Activated naive CD4-positive, alpha-beta T cell treated with anti-CD3 and anti-CD28 coated beads for 36 hours (primary cell): ENCODE results near the gene CAGE1. TPM values are rescaled to one million over a fixed set of nuclear protein-coding genes. Genes with fewer than 3 reads are reported as not detected.

Source experiments
- CTCF ChIA-PET: fragments of 350-600 bp; sonication (Branson Sonifier 250); formaldehyde crosslinking; loops from one replicate; lab custom pipeline; 2021; ENCODE audit warnings: antibody characterized with exemption; lab: Charles Lee
- DNase-seq: peaks from one replicate; pipeline ENCODE4 v3.0.0-alpha.2; 2020
- H3K27ac Mint-ChIP-seq: one replicate; pipeline ENCODE4 v1.8.0; 2021; ENCODE audit warnings: mild to moderate bottlenecking, mixed read lengths
- H3K27me3 Mint-ChIP-seq: one replicate; pipeline ENCODE4 v1.8.0; 2021; ENCODE audit warnings: low read depth, mixed read lengths
- H3K36me3 Mint-ChIP-seq: one replicate; pipeline ENCODE4 v1.8.0; 2021; ENCODE audit warnings: low read depth, mixed read lengths
- H3K4me1 Mint-ChIP-seq: one replicate; pipeline ENCODE4 v1.8.0; 2021; ENCODE audit warnings: low read depth, mixed read lengths
- H3K4me3 Mint-ChIP-seq: one replicate; pipeline ENCODE4 v1.8.0; 2021; ENCODE audit warnings: mild to moderate bottlenecking, moderate library complexity, mixed read lengths
- H3K9me3 Mint-ChIP-seq: one replicate; pipeline ENCODE4 v1.8.0; 2021; ENCODE audit warnings: mixed read lengths
- intact Hi-C: fragments of 100-400 bp; cut with micrococcal nuclease; formaldehyde crosslinking; loops from one replicate; pipeline ENCODE4 v1.15.1; 2023
- total RNA-seq, 2 experiments: library from RNA; stranded (reverse); gene quantifications; one replicate each; pipeline ENCODE4 v1.2.3, GENCODE V29; 2021

Gene CAGE1
- total RNA-seq, 2 experiments from 2014 or later: 0.25 to 0.26 TPM

DNA sequence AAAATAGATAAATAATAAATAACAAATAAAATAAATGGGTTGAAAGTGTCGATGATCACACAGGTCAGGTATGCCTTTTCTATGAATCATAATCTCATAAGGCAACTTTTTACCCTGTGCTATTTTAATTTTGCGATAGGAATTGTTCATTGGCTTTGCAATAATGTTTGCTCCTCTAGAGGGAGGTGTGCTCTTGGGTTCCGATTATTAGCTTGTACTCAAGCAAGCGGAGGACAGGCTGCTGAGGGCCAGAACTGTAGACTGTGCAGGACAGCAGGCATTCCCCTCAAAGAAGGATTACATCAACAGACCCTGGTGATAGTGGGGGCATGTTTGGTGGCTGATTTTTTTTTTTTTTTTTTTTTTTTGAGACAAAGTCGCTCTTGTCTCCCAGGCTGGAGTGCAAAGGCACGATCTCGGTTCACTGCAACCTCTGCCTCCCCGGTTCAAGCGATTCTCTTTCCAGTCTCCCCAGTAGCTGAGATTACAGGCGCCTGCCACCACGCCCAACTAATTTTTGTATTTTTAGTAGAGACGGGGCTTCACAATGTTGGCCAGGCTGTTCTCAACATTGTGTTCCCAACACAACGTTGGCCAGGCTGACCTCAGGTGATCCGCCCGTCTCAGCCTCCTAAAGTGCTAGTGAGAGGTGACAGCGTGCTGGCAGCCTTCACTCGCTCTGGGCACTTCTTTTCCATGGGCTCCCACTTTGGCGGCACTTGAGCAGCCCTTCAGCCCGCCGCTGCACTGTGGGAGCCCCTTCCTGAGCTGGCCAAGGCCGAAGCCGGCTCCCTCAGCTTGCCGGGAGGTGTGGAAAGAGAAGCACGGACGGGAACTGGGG is 35.6 kb upstream of the CAGE1 start:
- Mint-ChIP-seq H3K9me3 (no peaks in the 10 kb centered on the region), H3K36me3 (peaks cover 8% of the 10 kb centered on the region), H3K4me1 (no peaks in the 10 kb centered on the region), H3K27ac (no peak overlapping the region), H3K27me3 (no peaks in the 10 kb centered on the region), H3K4me3 (no peak overlapping the region)
- DNase-seq: no peak
- intact Hi-C loops: loop anchor here (1.0 kb wide), 1 partner anchor 190 kb away; no protein-coding TSS in a partner anchor
- CTCF ChIA-PET: interaction anchor here (0.6 to 1.8 kb wide), 3 partner anchors 159 to 204 kb away, joined by 3 to 6 read pairs (median 4); no protein-coding TSS in a partner anchor

DNA sequence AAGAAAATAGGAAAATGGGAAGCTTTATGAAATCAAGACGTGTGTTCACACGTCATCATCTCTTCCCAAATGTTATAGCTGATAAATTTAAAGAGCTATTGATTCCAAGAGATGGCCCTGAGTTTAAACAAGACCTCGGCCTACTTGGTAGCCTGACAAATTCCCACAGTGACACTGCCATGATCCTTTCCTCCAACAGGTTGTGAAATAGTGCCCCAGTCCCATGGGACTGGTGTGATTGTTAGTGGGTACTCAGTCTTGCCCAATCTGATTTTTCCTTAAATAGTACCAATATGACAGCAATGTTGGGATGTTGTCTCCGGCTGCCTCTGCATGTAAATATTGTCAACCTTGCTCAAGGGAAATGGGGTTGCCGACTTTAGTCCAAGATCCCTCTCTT is 34.5 kb upstream of the CAGE1 start:
- no peaks in the 10 kb centered on the region for H3K4me1 Mint-ChIP-seq
- no peak overlapping the region for H3K27ac Mint-ChIP-seq
- intact Hi-C loops: no loop called here
- H3K4me3 Mint-ChIP-seq: no peak overlapping the region
- H3K36me3 Mint-ChIP-seq: peaks cover 13% of the 10 kb centered on the region
- no peaks in the 10 kb centered on the region for H3K27me3 Mint-ChIP-seq
- CTCF ChIA-PET: interaction anchor here (0.6 kb wide), 1 partner anchor 67 kb away, joined by 3 read pairs; no protein-coding TSS in a partner anchor
- H3K9me3 Mint-ChIP-seq: no peaks in the 10 kb centered on the region
- DNase-seq: no peak

DNA sequence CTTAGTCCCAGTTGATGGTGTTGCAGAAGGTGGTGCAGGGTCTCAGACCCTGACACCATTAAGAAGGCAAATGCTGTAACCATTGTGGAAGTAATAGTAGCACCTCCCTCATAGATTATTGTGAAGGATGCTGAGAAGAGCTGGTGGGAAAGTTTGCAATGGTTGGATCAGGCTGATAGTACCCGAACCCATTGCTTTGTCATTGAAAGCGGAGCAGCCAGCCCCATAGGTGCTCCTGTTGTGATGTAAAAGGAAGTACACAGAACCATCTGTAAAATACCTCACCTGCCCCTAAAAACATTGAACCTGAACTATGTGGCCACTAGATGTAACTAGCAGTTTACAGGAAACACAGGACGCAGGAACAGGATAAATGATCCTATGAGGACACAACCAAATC is 31.5 kb upstream of the CAGE1 start:
- Mint-ChIP-seq H3K9me3 (no peaks in the 10 kb centered on the region), H3K4me1 (no peaks in the 10 kb centered on the region), H3K27me3 (no peaks in the 10 kb centered on the region), H3K36me3 (peaks cover 26% of the 10 kb centered on the region), H3K4me3 (no peak overlapping the region), H3K27ac (no peak overlapping the region)
- CTCF ChIA-PET: no interaction called here
- intact Hi-C loops: no loop called here
- no peak for DNase-seq

- DNase-seq: no peak
- no peaks in the 10 kb centered on the region for H3K9me3 Mint-ChIP-seq
- H3K27me3 Mint-ChIP-seq: no peaks in the 10 kb centered on the region
- CTCF ChIA-PET: no interaction called here
- intact Hi-C loops: no loop called here
- no peaks in the 10 kb centered on the region for H3K4me1 Mint-ChIP-seq
- no peak overlapping the region for H3K4me3 Mint-ChIP-seq
- no peak overlapping the region for H3K27ac Mint-ChIP-seq
- H3K36me3 Mint-ChIP-seq: peaks cover 38% of the 10 kb centered on the region
Measured at GRCh38 chr6:7419065-7419464, 29.5 kb upstream of the CAGE1 start.

DNA sequence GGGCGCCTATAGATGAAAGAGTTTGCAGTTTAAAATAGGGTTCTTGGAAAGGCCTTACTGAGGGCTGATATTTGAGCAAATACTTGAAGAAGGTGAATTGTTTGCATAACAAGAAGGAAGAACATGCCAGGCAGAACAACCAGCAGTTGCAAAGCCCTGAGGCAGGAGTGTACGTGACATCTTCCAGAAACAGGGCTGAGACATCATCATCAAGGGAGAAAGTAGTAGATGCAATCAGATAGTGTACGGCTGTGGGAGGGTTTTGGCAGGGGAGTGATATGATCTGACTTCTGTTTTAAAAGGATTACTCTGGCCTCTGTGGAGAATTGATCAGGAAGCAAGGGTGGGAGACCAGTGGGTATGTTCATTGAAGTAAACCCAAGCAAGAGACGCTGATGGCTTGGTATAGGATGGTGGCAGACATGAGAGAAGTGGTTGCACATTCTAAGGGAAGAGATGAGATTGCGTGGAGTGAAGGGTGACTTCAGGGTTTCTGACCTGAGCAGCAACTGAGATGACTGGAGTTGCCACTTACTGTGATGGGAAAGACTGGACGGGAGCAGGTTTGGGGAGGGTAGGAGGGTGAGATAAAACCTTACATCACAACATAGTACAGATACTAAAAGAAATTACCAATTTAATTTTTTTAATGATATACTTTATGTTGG is 28.8 kb upstream of the CAGE1 start:
- H3K27me3 Mint-ChIP-seq: no peaks in the 10 kb centered on the region
- CTCF ChIA-PET: no interaction called here
- H3K27ac Mint-ChIP-seq: no peak overlapping the region
- H3K4me1 Mint-ChIP-seq: no peaks in the 10 kb centered on the region
- DNase-seq: no peak
- no peak overlapping the region for H3K4me3 Mint-ChIP-seq
- H3K9me3 Mint-ChIP-seq: no peaks in the 10 kb centered on the region
- peaks cover 41% of the 10 kb centered on the region for H3K36me3 Mint-ChIP-seq
- intact Hi-C loops: no loop called here

DNA sequence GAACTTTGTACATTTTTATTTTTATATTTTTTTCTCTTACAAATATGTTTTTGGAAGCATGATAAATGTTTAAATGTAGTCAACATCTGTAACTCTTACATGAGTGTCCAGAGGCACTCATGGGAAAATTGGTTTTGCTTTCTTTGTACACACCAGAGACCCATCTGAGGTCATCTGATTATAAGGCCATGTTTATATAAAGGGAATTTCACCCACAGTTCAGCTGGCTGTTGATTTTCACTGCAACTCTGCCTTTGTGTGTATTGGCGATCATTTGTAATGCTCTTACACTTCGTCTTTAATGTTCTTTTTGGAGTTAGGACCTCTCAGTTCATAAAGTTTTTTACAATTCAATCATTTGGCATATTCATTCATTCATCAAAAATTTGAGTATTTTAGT is 28.1 kb upstream of the CAGE1 start:
- Mint-ChIP-seq H3K36me3 (peaks cover 38% of the 10 kb centered on the region), H3K9me3 (no peaks in the 10 kb centered on the region), H3K4me1 (no peaks in the 10 kb centered on the region), H3K4me3 (no peak overlapping the region), H3K27me3 (no peaks in the 10 kb centered on the region), H3K27ac (no peak overlapping the region)
- intact Hi-C loops: no loop called here
- DNase-seq: no peak
- CTCF ChIA-PET: interaction anchor here (1.4 kb wide), 1 partner anchor 198 kb away, joined by 5 read pairs; no protein-coding TSS in a partner anchor

DNA sequence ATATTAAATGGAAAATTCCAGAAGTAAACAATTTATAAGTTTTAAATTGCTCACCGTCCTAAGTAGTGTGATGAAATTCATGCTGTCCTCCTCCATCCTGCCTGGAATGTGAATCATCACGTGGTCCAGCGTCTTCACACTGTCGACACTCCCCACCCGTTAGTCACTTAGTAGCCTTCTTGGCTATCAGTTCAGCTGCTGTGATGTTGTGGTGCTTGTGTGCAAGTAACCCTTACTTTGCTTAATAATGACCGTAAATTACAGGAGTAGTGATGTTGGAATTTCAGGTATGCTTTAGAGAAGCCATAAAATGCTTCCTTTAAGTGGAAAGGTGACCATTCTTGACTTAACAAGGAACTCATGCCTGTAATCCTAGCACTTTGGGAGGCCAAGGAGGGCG is 25.3 kb upstream of the CAGE1 start:
- intact Hi-C loops: no loop called here
- H3K27ac Mint-ChIP-seq: no peak overlapping the region
- no peaks in the 10 kb centered on the region for H3K27me3 Mint-ChIP-seq
- H3K4me3 Mint-ChIP-seq: no peak overlapping the region
- H3K9me3 Mint-ChIP-seq: no peaks in the 10 kb centered on the region
- H3K4me1 Mint-ChIP-seq: peaks cover 4% of the 10 kb centered on the region
- no peak for DNase-seq
- peaks cover 47% of the 10 kb centered on the region for H3K36me3 Mint-ChIP-seq
- CTCF ChIA-PET: no interaction called here

DNA sequence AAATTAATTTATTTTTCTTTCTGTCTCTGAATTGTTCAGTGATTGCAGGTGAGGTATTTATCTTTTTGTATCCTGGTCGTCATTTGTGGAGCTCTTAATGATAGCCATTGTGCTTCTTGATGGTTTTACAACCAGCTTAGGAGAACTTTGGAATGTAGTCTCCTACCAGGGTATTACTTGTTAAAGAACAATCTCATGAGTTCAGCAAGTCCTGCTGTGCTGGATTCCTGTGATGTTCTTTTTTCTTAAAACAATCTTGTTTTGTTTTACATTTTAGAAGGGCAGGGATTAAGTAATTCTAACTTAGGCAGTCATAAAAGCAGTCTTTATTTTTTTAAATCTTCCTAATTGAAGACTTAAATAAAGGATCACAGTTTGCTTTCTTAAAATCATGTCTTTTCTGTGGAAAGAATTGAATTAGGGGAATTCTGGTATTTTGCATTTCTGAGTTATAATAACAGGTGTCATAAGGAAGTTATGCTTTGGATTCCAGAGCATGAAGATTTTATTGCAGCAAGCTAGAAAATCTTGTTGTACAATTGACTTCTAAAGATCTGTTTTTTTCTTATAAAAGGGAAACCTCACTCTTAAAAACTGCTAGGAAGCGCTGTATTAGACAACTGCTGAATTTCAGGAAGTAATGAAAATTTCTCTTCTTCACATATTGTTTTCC is 23.7 kb upstream of the CAGE1 start:
- Mint-ChIP-seq H3K27ac (no peak overlapping the region), H3K9me3 (no peaks in the 10 kb centered on the region), H3K36me3 (peaks cover 45% of the 10 kb centered on the region), H3K27me3 (no peaks in the 10 kb centered on the region), H3K4me3 (no peak overlapping the region), H3K4me1 (peaks cover 4% of the 10 kb centered on the region)
- intact Hi-C loops: no loop called here
- CTCF ChIA-PET: interaction anchor here (0.6 to 0.9 kb wide), 2 partner anchors 138 to 217 kb away, joined by 3 read pairs; no protein-coding TSS in a partner anchor
- no peak for DNase-seq

DNA sequence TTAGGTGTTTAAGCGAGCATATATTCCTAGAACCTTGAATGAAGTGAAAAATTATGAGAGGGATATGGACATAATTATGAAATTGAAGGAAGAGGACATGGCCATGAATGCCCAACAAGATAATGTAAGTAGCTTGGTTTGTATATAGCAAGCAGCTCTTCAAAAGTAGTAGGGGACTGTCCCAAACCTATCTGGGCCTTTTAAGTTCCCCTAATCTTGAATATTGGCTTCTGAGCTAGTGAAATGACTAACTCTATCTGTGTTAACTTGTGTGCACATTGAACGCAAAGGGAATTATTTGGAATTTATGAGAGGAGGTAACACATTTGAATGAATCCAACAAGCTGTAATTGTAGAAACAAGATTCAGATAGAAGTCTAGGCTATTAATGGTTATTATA is 21.8 kb upstream of the CAGE1 start:
- Mint-ChIP-seq H3K27ac (no peak overlapping the region), H3K27me3 (no peaks in the 10 kb centered on the region), H3K9me3 (no peaks in the 10 kb centered on the region), H3K4me3 (no peak overlapping the region), H3K36me3 (peaks cover 45% of the 10 kb centered on the region), H3K4me1 (peaks cover 4% of the 10 kb centered on the region)
- intact Hi-C loops: no loop called here
- CTCF ChIA-PET: interaction anchor here (0.6 to 2.2 kb wide), 3 partner anchors 16 to 203 kb away, joined by 4 to 10 read pairs (median 4); no protein-coding TSS in a partner anchor
- DNase-seq: no peak

GRCh38 chr6:7410851-7411250 is 21.3 kb upstream of the CAGE1 start:
- Mint-ChIP-seq H3K27ac (no peak overlapping the region), H3K27me3 (no peaks in the 10 kb centered on the region), H3K4me3 (no peak overlapping the region), H3K4me1 (peaks cover 4% of the 10 kb centered on the region), H3K9me3 (no peaks in the 10 kb centered on the region), H3K36me3 (peaks cover 46% of the 10 kb centered on the region)
- intact Hi-C loops: no loop called here
- no peak for DNase-seq
- CTCF ChIA-PET: interaction anchor here (0.6 to 2.2 kb wide), 3 partner anchors 15 to 204 kb away, joined by 4 to 10 read pairs (median 4); no protein-coding TSS in a partner anchor

- no peak overlapping the region for H3K27ac Mint-ChIP-seq
- H3K4me1 Mint-ChIP-seq: peaks cover 4% of the 10 kb centered on the region
- intact Hi-C loops: no loop called here
- CTCF ChIA-PET: interaction anchor here (1.0 to 2.2 kb wide), 2 partner anchors 134 to 160 kb away, joined by 5 to 10 read pairs; no protein-coding TSS in a partner anchor
- no peak for DNase-seq
- H3K4me3 Mint-ChIP-seq: no peak overlapping the region
- H3K27me3 Mint-ChIP-seq: no peaks in the 10 kb centered on the region
- H3K36me3 Mint-ChIP-seq: peaks cover 49% of the 10 kb centered on the region
- no peaks in the 10 kb centered on the region for H3K9me3 Mint-ChIP-seq
Measured at GRCh38 chr6:7409740-7410139, 20.2 kb upstream of the CAGE1 start.

DNA sequence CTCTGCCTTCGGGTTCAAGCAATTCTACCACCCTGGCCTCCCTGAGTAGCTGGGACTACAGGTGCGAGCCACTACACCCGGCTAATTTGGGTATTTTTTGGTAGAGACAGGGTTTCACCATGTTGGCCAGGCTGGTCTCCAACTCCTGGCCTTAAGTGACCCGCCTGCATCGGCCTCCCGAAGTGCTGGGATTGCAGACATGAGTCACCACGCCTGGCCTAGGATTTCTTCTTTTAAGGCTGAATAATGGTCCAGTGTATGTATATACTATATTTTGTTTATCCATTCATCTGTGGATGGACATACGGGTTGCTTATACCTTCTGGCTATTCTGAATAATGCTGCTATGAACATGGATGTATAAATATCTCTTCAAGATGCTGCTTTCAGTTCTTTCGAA is 17.2 kb upstream of the CAGE1 start:
- Mint-ChIP-seq H3K36me3 (peaks cover 52% of the 10 kb centered on the region), H3K4me3 (no peak overlapping the region), H3K27ac (no peak overlapping the region), H3K27me3 (no peaks in the 10 kb centered on the region), H3K9me3 (no peaks in the 10 kb centered on the region), H3K4me1 (peaks cover 4% of the 10 kb centered on the region)
- CTCF ChIA-PET: no interaction called here
- intact Hi-C loops: no loop called here
- no peak for DNase-seq
